Stomach (tissue), 9 donors: ENCODE results near the gene TMEM248. TPM values are rescaled to one million over a fixed set of nuclear protein-coding genes. Genes with fewer than 3 reads are reported as not detected.

Experiments used
- DNase-seq, 2 donors: peaks; one replicate each; pipeline versions ENCODE4 v3.0.0 to v3.0.0-alpha.2; 2013 to 2019
- H3K27ac ChIP-seq, 5 donors: fragments of 200-600 bp in 4 of 5; sonication (generic) in 4 of 5; one replicate each; pipeline ENCODE4 v1.5.1; 2013 to 2019; ENCODE audit warnings: mild to moderate bottlenecking in 1 of 5, moderate library complexity in 1 of 5
- H3K27me3 ChIP-seq, 3 donors: fragments of 200-600 bp; sonication (generic); one replicate each; pipeline ENCODE4 v1.5.1; 2017 to 2019; ENCODE audit warnings: mixed run types in 1 of 3
- H3K36me3 ChIP-seq, 4 donors: fragments of 200-600 bp; sonication (generic); 1 replicate in 3 of 4; 2 replicates in 1 of 4; pipeline ENCODE4 v1.5.1; 2016 to 2019
- H3K4me1 ChIP-seq, 4 donors: fragments of 200-600 bp; sonication (generic); one replicate each; pipeline ENCODE4 v1.5.1; 2016 to 2019
- H3K4me3 ChIP-seq, 4 donors: fragments of 200-600 bp; sonication (generic) in 3 of 4; one replicate each; pipeline ENCODE4 v1.5.1; 2016 to 2019; ENCODE audit warnings: mild to moderate bottlenecking in 1 of 4
- H3K9me3 ChIP-seq, 4 donors: fragments of 200-600 bp; sonication (generic); one replicate each; pipeline ENCODE4 v1.5.1; 2016 to 2019
- EP300 ChIP-seq: sonication (generic); formaldehyde crosslinking; IDR thresholded peaks from one replicate; pipeline ENCODE4 v1.6.1; 2017; ENCODE audit warnings: antibody characterized with exemption
- POLR2A ChIP-seq, 4 donors: fragments of 450-650 bp; IDR thresholded peaks; one replicate each; pipeline ENCODE4 v1.6.1; 2016; ENCODE audit warnings: antibody characterized with exemption in 4 of 4, control low read depth in 2 of 4, mild to moderate bottlenecking in 1 of 4, moderate library complexity in 1 of 4
- POLR2AphosphoS5 ChIP-seq, 3 donors: sonication (generic); formaldehyde crosslinking; IDR thresholded peaks; one replicate each; pipeline ENCODE4 v1.6.1; 2016; ENCODE audit warnings: antibody characterized with exemption in 3 of 3
- WGBS, 5 donors: extraction: QIAGEN DNeasy Blood & Tissue Kit in 3 of 5; methylation state at CpG; one replicate each; pipeline versions ENCODE4 v1.1.5 to v1.1.7; 2013 to 2018; 5-methylcytosine and 5-hydroxymethylcytosine counted together
- intact Hi-C: fragments of 100-400 bp; cut with DNase I; formaldehyde crosslinking; loops from one replicate; pipeline ENCODE4 v1.15.1; 2023; ENCODE audit warnings: low total_unique reads
- polyA plus RNA-seq, 3 donors: library from polyadenylated mRNA; stranded (reverse); fragments of 200-250 nt; gene quantifications; one replicate each; pipeline ENCODE4 v1.2.3, GENCODE V29; 2013
- total RNA-seq, 5 donors: library from RNA; depleted of rRNA; stranded (reverse); fragments of >200 nt; gene quantifications; one replicate each; pipeline versions ENCODE4 v1.1.0 to v1.2.3, GENCODE V29; 2014 to 2016
- TF ChIP-seq, protein P1 (sequence below), 7 experiments: fragments of 450-650 bp in 4 of 7; fragments of 200-600 bp in 3 of 7; sonication (generic) in 3 of 7; IDR thresholded peaks; one replicate each; pipeline ENCODE4 v1.5.1; 2016 to 2019; ENCODE audit warnings: antibody characterized with exemption in 7 of 7, control low read depth in 2 of 7, mild to moderate bottlenecking in 1 of 7
- donor health status: healthy with polysubstance abuse.
- donor health status: Bipolar disorder and iron deficiency.
- donor health status: healthy.

The TMEM248 gene
- total and polyA plus RNA-seq, 8 donors = 20.3 to 157 (median 118) TPM

DNA sequence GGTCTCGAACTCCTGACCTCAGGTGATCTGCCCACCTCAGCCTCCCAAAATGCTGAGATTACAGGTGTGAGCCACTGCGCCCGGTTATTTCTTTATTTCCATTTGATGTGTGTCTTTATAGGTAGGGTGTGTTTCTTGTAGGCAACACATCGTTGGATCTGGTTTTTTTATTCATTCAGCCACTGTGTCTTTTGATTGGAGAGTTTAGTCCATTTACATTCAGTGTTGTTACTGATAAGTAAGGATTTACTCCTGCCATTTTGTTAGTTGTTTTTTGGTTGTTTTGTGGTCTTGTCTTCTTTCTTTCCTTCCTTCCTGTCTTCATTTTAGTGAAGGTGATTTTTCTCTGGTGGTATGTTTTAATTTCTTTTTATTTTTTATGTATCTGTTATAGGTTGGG lies 16.9 kb downstream of the TMEM248 start:
- WGBS, 5 donors = 95 to 99% (median 97%) methylated on average over 4 of the region's 4 CpGs
- intact Hi-C loops = no loop called here
- DNase-seq = no peak
- Histone ChIP-seq H3K4me1 (peaks cover 4 to 39% (median 22%) of the 10 kb centered on the region in 4 donors), H3K27me3 (no peaks in the 10 kb centered on the region), H3K4me3 (no peak overlapping the region), H3K36me3 (peaks cover 14 to 32% (median 27%) of the 10 kb centered on the region in 4 donors), H3K9me3 (no peaks in the 10 kb centered on the region), H3K27ac (no peak overlapping the region)
- TF ChIP-seq, protein P1, sequence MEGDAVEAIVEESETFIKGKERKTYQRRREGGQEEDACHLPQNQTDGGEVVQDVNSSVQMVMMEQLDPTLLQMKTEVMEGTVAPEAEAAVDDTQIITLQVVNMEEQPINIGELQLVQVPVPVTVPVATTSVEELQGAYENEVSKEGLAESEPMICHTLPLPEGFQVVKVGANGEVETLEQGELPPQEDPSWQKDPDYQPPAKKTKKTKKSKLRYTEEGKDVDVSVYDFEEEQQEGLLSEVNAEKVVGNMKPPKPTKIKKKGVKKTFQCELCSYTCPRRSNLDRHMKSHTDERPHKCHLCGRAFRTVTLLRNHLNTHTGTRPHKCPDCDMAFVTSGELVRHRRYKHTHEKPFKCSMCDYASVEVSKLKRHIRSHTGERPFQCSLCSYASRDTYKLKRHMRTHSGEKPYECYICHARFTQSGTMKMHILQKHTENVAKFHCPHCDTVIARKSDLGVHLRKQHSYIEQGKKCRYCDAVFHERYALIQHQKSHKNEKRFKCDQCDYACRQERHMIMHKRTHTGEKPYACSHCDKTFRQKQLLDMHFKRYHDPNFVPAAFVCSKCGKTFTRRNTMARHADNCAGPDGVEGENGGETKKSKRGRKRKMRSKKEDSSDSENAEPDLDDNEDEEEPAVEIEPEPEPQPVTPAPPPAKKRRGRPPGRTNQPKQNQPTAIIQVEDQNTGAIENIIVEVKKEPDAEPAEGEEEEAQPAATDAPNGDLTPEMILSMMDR (IDR thresholded peaks at IDR 0.05) = no peak
- TF ChIP-seq POLR2AphosphoS5 (IDR thresholded peaks at IDR 0.05) (no peak), POLR2A (IDR thresholded peaks at IDR 0.05) (no peak), EP300 (no peak)

DNA sequence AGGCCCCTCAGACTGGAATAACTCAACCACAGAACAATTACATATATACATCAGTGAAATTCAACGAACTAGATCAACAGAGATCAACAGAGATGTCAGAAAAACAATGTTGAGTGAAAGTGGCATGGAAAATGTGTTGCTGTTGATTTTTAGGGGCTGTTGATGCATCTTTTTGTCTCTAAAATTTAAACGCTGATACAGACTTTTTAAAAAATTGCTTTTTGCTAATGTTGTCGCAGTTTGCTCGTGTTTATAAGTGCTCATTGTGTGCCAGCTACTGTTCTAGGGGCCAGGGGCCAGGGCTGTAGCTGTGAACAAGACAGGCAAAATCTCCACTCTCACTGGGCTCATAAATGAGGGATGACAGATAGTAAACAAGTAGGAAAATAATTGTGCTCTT lies 18.3 kb downstream of the TMEM248 start:
- Histone ChIP-seq H3K9me3 (no peaks in the 10 kb centered on the region), H3K27ac (no peak overlapping the region), H3K4me1 (peaks cover 0 to 26% (median 11%) of the 10 kb centered on the region in 4 donors), H3K36me3 (peaks cover 26 to 46% (median 41%) of the 10 kb centered on the region in 4 donors), H3K4me3 (no peak overlapping the region), H3K27me3 (no peaks in the 10 kb centered on the region)
- 81 to 92% (median 85%) methylated on average over 4 of the region's 4 CpGs for WGBS, 5 donors
- DNase-seq = no peak
- intact Hi-C loops = no loop called here
- TF ChIP-seq EP300 (no peak), POLR2A (IDR thresholded peaks at IDR 0.05) (no peak), POLR2AphosphoS5 (IDR thresholded peaks at IDR 0.05) (no peak)
- TF ChIP-seq, protein P1 (IDR thresholded peaks at IDR 0.05) = no peak

DNA sequence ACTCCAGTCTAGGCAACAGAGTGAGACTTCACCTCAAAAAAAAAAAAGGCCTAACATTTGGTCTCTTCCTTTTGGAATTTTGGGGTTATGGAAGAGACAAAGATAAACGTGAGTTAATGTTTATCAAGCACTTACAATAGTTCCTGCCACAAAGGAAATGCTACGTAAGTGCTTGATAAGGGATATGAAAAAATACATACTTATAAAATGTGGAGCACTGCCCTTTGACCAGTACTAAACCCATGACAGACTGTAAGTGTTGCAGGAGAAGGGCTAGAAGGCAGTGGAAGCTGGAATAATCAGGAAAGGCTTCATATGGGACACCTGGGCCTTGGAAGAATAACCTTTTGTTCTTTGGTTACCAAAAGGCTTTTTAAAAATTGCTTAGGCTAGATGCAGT lies 25.5 kb downstream of the TMEM248 start:
- H3K9me3 ChIP-seq = no peaks in the 10 kb centered on the region
- DNase-seq = peak in 1 of 2 donors; percentile 78
- TF ChIP-seq POLR2A (IDR thresholded peaks at IDR 0.05) = no peak
- TF ChIP-seq EP300 = no peak
- peak in 1 of 3 donors; percentile 56 for TF ChIP-seq POLR2AphosphoS5 (IDR thresholded peaks at IDR 0.05)
- TF ChIP-seq, protein P1 (IDR thresholded peaks at IDR 0.05) = no peak
- H3K27me3 ChIP-seq = no peaks in the 10 kb centered on the region
- peaks cover 75 to 100% (median 99%) of the 10 kb centered on the region in 4 donors for H3K36me3 ChIP-seq
- H3K4me1 ChIP-seq = peaks cover 0 to 19% (median 8%) of the 10 kb centered on the region in 4 donors
- H3K4me3 ChIP-seq = no peak overlapping the region
- intact Hi-C loops = no loop called here
- H3K27ac ChIP-seq = peak overlapping the region; percentile 50 to 72 (median 64)
- 22 to 53% (median 28%) methylated on average over 2 of the region's 2 CpGs for WGBS, 5 donors

DNA sequence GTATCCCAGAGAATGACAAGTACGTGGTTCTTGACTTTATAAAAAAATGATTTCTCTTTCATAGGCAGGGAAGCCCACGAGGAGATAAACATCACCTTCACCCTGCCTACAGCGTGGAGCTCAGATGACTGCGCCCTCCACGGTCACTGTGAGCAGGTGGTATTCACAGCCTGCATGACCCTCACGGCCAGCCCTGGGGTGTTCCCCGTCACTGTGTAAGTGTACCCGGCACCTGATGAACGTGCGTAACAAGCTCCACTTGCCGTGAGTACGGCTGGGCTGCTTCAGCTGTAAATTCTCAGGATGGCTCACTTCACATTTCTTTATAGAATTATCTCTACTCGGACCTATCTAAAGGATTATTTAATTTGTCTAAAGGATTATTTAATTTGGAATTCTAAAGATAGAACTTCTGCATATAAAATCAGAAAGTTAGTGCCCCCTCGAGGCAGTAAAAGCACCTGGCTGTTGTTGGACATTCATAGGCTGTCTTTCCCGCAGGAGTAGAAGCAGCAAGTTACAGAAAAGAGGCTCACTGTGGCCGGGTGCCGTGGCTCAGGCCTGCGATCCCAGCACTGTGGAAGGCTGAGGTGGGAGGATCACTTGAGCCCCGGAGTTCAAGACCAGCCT lies 27.6 kb downstream of the TMEM248 start:
- Histone ChIP-seq H3K4me3 (no peak overlapping the region), H3K27me3 (no peaks in the 10 kb centered on the region), H3K4me1 (peaks cover 8 to 40% (median 16%) of the 10 kb centered on the region in 4 donors), H3K36me3 (peaks cover 73 to 100% (median 99%) of the 10 kb centered on the region in 4 donors), H3K9me3 (no peaks in the 10 kb centered on the region), H3K27ac (no peak overlapping the region)
- no peak for TF ChIP-seq POLR2AphosphoS5 (IDR thresholded peaks at IDR 0.05)
- TF ChIP-seq EP300 = no peak
- intact Hi-C loops = no loop called here
- WGBS, 5 donors = 81 to 85% (median 85%) methylated on average over 19 of the region's 19 CpGs
- DNase-seq = no peak

DNA sequence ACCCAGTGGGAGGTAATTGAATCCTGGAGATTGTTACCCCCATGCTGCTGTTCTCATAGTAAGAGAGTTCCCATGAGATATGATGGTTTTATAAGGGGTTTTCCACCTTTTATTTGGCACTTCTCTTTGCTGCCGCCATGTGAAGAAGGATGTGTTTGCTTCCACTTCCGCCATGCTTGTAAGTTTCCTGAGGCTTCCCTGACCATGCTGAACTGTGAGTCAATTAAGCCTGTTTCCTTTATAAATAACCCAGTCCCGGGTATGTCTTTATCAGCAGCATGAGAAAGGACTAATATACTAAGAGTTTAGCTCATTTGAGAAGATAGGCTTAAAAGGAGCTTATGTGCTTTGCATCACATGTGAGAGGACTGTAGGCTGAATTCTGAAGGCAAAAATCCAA lies 29.3 kb downstream of the TMEM248 start:
- 70 to 77% (median 72%) methylated on average over 3 of the region's 3 CpGs for WGBS, 5 donors
- H3K9me3 ChIP-seq = no peaks in the 10 kb centered on the region
- peaks cover 8 to 40% (median 16%) of the 10 kb centered on the region in 4 donors for H3K4me1 ChIP-seq
- H3K27ac ChIP-seq = no peak overlapping the region
- TF ChIP-seq POLR2A (IDR thresholded peaks at IDR 0.05) (no peak), POLR2AphosphoS5 (IDR thresholded peaks at IDR 0.05) (no peak), EP300 (no peak)
- TF ChIP-seq, protein P1 (IDR thresholded peaks at IDR 0.05) = no peak
- no peak overlapping the region for H3K4me3 ChIP-seq
- H3K27me3 ChIP-seq = no peaks in the 10 kb centered on the region
- no peak for DNase-seq
- intact Hi-C loops = no loop called here
- H3K36me3 ChIP-seq = peaks cover 67 to 100% (median 99%) of the 10 kb centered on the region in 4 donors
